ENCODE results near the gene DNMT1.

DNA sequence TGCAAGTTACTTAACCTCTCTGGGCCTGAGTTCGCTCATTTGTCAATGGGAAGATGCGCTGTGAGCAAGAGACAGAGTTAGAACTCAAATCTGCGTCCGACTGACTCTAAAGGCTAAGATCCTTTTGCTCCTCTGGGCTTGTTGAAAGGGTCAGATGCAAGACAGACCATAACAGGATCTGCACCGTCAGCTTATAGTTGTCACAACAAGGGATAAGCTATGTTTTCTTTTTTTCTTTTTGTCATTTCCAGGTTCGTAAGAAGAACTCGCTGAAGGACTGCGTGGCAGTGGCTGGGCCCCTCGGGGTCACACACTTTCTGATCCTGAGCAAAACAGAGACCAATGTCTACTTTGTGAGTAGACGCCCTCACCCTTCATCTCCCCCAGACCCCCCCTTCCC is 87.5 kb downstream of the DNMT1 start:
- TF ChIP-seq, protein P1, sequence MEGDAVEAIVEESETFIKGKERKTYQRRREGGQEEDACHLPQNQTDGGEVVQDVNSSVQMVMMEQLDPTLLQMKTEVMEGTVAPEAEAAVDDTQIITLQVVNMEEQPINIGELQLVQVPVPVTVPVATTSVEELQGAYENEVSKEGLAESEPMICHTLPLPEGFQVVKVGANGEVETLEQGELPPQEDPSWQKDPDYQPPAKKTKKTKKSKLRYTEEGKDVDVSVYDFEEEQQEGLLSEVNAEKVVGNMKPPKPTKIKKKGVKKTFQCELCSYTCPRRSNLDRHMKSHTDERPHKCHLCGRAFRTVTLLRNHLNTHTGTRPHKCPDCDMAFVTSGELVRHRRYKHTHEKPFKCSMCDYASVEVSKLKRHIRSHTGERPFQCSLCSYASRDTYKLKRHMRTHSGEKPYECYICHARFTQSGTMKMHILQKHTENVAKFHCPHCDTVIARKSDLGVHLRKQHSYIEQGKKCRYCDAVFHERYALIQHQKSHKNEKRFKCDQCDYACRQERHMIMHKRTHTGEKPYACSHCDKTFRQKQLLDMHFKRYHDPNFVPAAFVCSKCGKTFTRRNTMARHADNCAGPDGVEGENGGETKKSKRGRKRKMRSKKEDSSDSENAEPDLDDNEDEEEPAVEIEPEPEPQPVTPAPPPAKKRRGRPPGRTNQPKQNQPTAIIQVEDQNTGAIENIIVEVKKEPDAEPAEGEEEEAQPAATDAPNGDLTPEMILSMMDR (conservative IDR thresholded peaks at IDR 0.05; ENCODE audit: low read depth, low read length): no peak
- TF ChIP-seq EZH2 (IDR thresholded peaks at IDR 0.05; ENCODE audit: borderline replicate concordance, low read depth, low read length, poor library complexity, severe bottlenecking): no peak

All from A673 (cell line).